UCSD-AML1 (cell line): ENCODE results near the gene DUSP16.
"Not testable (repeated sequence)": the region's sequence is repeated elsewhere in the genome, so short reads cannot be mapped to it uniquely, and the experiment has no call there.

ENCODE experiments used
- DNase-seq: peaks from one replicate; lab custom pipeline; 2025; ENCODE audit not compliant: unreplicated experiment; lab: John Stamatoyannopoulos, UW

DUSP16 gene, protein sequence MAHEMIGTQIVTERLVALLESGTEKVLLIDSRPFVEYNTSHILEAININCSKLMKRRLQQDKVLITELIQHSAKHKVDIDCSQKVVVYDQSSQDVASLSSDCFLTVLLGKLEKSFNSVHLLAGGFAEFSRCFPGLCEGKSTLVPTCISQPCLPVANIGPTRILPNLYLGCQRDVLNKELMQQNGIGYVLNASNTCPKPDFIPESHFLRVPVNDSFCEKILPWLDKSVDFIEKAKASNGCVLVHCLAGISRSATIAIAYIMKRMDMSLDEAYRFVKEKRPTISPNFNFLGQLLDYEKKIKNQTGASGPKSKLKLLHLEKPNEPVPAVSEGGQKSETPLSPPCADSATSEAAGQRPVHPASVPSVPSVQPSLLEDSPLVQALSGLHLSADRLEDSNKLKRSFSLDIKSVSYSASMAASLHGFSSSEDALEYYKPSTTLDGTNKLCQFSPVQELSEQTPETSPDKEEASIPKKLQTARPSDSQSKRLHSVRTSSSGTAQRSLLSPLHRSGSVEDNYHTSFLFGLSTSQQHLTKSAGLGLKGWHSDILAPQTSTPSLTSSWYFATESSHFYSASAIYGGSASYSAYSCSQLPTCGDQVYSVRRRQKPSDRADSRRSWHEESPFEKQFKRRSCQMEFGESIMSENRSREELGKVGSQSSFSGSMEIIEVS

DNA sequence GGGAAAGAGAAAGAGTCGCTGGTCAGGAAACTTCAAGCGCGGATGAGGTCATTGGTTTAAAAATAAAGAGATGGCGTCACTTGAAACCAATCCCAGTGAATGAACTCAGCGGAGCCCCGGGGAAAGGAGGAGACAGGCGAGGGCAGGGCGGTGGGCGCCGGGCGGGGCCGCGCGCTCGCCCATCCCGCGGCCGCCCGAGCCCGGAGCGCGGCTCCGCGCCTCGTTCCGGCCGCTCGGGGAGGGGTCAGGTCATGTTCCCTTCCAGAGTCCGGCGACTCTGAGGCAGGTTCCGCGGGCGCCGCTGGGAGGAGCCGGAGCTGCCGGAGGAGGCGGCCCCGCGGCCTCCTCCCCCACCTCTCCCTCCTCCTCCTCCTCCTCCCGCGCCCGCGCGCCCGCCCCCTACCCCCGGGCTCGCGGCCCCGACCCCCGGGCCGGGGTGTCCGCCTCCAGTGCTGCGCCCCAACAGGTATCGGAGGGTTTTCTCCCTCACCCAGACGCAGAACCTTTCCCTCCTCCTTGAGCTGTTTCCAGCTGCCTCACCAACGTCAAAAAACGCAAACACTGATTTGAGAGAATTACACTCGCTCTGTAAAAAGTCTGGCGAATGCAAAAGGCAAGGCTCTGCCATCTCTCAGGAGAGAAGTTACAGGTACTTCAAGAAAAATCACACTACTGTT, at the start of gene DUSP16:
Gene DUSP16 (minus strand): TSS at position 279 of the 677 bp plus-strand sequence. CDS start 41,765 bp downstream, outside the sequence.
- peak; percentile 64 for DNase-seq

DNA sequence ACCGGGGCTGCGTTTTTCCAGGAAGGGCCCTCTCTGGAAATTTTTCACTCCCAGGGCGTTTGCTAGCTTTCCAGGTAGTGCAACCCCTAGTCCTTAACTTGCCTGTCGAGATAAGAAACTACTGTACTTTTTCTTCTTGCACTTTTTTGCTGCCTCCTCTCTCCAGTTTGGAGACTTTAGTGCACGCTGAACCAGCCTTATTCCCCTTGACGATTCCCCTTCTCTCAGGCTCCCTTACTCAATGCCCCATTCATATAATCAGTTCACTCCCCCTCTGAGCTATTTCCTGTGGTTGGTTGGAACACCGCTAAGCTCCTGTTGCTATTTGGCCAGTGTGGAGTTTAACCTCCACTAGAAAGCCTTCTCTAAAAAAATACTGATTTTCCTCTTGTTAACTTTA, 49.7 kb upstream of the DUSP16 start:
- no peak for DNase-seq

DNA sequence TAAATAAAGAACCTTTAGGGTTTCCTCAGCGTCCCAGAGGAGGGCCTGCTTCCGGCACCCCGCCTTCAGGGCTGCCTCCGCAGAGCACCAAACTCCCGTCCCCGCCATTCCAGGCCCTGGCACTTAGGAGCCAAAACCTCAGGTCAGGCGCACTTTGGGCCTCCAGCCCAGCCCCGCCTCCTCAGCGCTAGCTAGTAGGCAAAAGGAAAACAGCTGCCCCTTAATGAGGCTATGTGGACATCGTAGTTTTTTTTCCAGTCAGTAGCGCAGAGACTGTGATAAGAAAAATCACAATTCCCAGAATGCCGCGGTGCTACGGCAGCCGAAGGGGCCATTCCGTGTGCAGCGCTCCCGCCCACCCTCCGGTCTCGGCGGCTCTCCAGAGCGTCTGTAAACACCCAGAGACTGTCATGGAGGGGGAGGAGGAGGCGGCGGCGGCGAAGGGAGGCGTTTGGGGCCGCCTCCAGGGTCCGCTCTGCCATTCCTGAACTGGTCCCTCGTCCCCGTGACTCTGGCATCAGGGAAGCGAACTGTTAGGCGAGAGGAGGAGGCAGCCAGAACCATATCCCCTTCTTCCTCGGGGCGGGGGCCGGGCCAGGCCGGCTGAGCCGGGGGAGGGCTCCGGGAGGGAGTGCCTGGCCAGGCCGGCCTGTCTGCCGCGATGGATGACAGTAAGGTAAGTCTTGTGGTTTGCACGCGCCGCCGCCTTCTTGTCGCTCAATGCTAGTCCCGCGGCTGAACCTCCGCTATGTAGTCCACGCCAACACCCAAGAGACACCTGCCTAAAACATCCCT, 49.0 kb upstream of the DUSP16 start, which contains the start of gene CREBL2:
Gene CREBL2 (plus strand): TSS at position 365 of the 795 bp plus-strand sequence. CDS start 297 bp downstream, at position 662.
- peak; percentile 92 for DNase-seq

DNA sequence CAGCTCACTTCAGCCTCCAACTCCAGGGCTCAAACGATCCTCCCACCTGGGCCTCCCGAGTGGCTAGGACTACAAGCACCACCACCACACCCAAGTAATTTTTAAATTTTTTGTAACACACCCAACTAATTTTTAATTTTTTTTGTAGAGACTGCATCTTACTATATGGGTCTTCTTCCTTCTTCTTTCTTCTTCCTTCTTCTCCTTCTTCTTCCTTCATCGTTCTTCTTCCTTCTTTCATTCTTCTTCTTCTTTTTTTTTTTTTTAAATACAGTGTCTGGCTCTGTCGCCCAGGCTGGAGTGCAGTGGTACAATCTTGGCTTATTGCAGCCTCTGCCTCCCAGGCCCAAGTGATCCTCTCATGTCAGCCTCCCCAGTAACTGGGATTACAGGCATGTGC, 48.0 kb upstream of the DUSP16 start:
- no peak for DNase-seq

DNA sequence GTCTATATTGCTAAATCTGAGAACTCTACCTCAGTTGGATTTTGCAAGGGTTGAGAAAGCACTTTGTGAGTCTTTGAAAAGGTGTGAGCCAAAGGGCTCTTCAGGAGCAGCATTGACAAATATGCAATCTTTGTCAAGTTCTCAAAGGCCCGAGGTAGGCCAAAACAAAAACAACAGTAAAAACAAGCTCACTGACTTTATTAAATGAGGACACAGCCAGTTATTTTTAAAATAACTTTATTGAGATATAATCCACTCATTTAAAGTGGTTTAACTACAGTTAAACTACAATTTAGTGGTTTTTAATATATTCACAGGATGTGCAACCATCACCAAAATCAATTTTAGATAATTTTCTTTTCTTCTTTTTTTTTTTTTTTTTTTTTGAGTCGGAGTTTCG, 47.0 kb upstream of the DUSP16 start:
- no peak for DNase-seq

DNA sequence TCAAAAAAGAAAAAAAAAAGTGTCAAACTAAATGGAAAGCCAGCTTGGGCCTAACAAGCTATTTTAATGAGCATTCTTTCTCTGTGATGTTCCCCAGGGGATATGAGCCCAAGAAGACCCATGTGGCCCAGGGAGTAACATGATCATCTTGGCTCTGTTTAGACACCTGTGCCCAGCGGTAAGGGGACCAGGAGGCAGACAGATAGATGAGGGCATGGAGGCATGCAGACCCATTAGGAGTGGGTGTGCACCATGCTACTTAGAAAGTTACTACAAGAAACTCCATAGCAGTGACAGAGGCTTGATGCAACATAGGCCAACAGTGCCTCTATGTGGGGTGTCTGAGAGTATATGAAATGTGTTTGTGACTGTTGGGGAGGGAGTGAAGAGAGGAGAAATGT, 45.9 kb upstream of the DUSP16 start:
- no peak for DNase-seq

DNA sequence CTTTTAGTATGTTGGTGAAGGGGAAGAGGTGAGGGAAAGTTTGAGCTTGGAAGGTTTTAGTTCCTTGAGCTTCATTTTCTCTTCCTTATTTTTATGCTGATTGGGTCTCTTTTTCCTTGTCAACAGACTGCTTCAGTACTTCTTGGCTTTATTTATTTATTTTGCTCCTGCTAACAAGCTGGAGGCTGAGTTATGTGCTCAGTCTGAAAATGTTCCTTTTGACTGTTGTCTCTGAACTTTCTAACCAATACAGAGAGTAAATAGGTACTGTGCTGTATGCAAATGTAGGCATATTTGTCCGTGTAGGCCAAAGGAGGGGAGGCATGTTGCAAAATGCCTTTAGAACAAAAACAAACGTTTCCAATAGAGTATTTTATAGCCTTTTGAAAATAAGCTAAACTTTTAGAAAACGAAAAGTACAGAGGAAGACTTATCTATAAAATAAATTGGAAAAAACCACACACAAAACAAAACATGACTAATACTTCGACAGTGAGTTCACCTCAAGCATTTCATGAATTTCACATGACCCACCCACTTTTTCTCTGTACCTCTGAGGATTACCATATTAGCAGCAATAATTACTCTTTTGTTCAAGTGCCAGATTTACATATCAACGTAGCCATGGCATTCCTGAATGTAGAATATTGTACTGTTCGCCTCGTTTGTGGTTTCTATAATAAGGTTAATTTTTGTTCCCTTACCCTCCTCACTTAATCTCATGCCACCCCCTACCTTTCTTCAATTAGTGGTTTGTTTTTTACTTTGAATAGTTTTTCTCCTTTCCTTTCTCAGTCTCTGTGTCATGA, 44.3 kb upstream of the DUSP16 start:
- no peak for DNase-seq

DNA sequence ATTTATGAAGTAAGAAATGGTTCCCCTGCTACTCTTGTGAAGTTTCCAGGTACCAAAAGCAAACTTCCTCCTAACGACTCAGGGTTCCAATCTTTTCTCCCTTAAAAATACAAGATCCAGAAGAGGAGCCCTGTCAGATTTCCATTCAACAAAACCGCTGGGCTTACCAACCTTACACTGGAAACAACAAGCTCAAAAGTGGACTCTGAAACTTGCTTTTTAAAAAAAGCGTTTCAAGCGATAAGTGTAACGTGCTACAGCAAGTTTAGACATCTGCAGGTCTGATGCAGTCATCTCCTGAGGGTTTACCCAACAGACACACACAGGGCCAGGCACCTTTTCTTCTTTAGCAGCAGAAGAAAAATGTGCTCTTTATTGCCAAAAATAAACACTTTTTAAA, 42.1 kb upstream of the DUSP16 start:
- DNase-seq: no peak

DNA sequence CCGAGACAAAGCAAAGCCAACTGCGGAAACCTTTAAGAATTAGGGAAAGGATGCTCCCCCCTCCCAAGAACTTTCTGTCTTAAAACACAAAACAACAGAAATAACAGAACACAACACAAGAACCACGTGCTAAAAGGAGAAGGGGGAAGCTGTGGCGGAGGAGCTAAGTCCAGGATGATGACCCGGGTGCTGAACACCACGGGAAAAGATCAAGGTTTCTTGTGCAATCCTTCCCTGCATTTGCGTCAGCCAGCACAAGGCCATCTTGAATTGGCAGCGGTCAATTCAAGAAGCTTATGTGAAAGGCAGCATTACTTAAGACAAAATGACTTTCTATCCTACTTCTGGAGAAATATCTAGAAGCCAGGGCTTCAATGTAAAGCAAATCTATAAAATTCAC, 38.0 kb upstream of the DUSP16 start:
- peak; percentile 11 for DNase-seq

DNA sequence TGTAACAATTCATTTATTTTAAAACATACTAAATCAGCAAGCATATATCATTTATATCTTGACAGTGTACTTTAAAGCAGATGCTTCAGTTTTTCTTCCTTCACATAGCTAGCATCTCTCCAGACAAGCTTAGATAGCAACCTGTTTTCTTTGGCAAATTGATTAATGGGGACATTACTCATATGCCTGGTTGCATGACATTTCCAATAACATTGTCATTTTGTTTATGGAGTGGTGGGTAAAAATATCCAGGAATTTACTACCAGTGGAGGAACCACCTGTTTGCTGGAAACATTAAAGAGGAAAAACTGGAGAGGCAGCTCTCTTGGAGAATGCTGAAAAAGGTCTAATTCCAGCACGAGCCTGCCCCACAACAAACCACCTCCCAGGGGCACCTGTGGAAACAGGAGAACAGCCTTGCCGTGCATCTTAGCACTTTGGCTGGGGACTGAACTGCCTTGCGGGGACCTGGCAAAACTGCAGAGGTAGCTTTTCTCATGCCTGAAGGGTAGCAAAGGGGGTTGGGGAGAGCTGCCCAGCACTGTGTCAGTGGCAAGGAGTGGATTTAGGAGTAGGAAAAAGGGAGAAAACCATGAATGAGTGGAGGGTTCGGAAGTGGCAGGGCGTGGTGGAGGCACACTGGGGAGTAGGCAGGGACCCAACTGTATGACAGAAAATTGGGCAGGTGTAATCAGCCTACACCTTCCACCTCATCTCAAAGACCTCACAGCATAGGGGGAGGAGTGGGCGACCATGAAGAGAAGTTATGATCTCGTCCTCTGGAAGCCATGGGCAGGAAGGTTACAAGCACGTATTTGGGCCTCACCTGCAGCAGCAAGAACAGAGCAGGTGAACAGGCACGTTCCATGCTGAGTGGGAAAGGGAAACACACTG, 37.3 kb upstream of the DUSP16 start:
- no peak for DNase-seq

DNA sequence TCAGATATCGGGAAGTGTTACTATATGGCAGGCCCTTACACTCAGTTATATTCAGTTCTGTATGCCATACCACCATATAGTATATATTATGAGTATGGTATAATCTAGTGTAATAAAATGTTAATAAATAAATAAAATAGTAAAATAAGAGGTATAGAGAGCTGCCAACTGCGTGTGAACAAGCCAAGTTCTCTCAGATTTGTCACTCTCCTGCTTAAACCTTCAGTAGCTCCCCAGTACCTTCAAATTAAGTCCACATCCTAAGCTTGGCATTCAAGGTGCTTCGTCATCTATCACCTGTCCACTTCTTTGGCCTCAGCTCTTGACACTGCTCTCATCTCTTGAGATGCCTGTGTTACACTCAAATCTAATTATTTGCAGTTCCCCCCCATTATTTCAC, 36.2 kb upstream of the DUSP16 start:
- no peak for DNase-seq

DNA sequence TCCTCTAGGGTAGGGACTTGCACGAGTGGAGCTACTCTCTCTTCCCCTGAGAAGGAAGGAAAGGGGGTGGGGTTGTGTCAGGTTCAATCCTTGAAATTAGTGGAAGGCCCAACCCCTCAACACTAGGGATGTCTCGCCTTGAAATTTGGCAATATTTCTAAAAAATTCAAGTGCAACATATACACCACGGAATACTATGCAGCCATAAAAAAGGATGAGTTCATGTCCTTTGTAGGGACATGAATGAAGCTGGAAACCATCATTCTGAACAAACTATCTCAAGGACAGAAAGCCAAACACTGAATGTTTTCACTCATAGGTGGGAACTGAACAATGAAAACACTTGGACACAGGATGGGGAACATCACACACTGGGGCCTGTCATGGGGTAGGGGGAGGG, 33.9 kb upstream of the DUSP16 start:
- not testable (repeated sequence) for DNase-seq

DNA sequence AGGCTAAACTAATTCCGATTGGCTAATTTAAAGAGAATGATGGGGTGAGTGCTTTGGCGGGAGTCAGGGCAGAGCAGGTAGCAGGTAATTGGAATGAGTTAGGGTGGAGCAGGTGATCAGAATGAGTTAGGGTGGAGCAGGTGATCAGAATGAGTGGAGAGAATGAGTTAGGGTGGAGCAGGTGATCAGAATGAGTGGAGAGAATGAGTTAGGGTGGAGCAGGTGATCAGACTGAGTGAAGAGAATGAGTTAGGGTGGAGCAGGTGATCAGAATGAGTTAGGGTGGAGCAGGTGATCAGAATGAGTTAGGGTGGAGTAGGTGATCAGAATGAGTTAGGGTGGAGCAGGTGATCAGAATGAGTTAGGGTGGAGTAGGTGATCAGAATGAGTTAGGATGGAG, 33.3 kb upstream of the DUSP16 start:
- not testable (repeated sequence) for DNase-seq

DNA sequence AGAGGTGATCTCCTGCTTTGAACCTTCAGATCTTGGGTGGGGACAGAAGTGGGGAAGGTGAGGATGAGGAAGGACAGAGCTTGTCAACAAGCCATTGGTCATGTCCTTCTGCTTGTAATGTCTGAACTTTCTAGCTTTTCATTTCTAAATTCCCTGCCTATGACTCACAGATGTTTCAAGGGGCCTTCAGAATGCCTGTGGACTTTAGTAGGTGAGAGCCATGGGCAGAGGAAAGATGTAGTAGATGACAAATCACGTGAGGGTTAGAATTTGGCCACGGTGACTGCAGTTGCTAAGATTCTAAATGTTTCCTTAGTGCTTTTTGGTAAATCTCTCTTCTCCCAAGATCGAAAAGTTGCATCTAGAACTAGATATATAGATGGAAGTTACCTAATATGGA, 30.3 kb upstream of the DUSP16 start:
- DNase-seq: no peak

DNA sequence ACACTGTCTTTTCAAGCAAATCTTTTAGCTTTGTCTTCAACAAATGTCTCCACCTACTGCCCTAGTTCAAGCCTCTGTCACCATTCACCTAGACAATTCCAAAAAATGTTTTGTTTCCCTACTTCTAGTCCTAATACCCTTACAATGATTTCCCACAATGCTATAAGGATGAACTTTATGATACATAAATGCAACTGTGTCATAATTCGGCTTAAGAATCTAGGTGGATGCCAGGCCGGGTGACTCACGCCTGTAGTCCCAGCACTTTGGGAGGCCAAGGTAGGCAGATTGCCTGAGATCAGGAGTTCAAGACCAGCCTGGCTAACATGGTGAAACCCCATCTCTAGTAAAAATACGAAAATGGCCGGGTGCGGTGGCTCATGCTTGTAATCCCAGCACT, 28.3 kb upstream of the DUSP16 start:
- no peak for DNase-seq

DNA sequence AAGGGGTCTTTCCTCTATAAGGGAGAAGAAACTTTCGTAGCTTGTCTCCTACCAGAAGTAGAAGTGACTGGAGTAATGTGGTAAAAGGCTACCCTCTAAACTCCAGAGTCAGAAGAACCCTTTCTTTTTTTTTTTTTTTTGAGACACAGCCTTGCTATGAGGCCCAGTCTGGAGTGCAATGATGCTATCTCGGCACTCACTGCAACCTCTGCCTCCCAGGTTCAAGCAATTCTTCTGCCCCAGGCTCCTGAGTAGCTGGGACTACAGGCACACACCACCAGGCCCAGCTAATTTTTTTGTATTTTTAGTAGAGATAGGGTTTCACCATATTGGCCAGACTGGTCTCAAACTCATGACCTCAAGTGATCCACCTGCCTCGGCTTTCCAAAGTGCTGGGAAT, 25.8 kb upstream of the DUSP16 start:
- not testable (repeated sequence) for DNase-seq

DNA sequence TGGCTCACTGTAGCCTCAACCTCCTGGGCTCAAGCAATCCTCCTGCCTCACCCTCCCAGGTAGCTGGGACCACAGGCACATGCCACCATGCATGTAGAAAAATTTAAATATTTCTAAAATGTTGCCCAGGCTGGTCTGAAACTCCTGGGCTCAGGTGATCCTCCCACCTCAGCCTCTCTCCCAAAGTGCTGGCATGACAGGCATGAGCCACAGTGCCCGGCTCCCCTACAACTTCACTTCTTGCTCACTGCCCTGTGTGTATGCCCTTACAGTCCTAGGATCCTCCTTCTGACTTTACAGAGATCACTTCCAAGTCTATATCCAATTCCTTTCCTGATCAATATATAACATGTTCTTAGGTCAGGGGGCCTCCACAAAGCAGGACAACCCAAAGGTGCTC, 25.2 kb upstream of the DUSP16 start:
- DNase-seq: no peak

DNA sequence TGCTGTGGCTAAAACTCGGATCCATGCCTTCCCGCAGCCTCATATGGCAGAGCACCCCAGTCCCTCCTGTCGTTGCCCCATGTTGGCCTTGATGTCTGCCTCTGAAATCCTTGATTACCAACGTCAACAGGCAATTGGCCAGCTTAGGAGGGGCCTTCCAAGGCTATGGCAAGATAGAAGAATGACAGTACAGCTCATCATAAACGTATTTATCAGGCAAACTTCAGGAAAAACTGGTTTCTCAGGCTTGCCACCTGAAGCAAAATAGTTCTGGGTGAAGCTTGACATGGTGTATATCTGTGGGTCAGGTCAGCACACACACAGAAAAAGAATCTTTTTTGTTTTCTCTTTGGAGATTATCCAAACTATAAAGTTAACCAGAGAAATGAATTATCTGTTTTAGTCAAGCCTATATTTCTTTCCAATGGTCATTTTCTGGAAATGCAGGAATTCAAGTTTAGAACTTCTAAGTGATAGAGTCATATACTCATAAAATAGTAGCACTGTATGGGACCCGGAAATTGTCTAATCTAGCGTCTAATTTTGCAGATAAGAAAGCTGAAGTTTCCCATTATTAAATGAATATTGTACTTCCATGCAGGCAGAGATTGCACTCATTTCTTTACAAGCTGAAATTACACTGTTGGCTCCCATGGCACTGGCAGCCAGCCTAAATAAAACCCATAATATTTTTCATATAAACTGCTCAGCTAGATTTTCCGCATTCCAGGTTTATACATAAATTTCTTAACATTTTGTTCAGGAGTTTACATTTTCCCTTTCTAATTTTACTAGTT, 24.4 kb upstream of the DUSP16 start:
- DNase-seq: no peak
